IMR-90 (cell line): ENCODE data around the gene NFE2L1. TPM values are rescaled to one million over a fixed set of nuclear protein-coding genes. Genes with fewer than 3 reads are reported as not detected.

ENCODE experiments used
- ATAC-seq: fragments of 200-7000 bp; cut with Tn5 transposase; 2 replicates; pipeline ENCODE4 v1.9.1; 2020; ENCODE audit warnings: low read depth, mild to moderate bottlenecking, moderate library complexity
- BruUV-seq: library from RNA; stranded (reverse); fragments of 400-500 nt; replicated peaks from 2 replicates; lab custom pipeline; 2021; lab: Mats Ljungman, UMichigan
- CTCF ChIA-PET: fragments of 300-600 bp; formaldehyde crosslinking; extraction: SDS; loops from one replicate; lab custom pipeline; 2021; ENCODE audit warnings: antibody characterized with exemption; lab: Yijun Ruan, JAX
- POLR2A ChIA-PET: fragments of 300-600 bp; sonication (Branson Sonifier 250); formaldehyde crosslinking; loops from one replicate; lab custom pipeline; 2022; ENCODE audit warnings: antibody characterized with exemption; ENCODE audit not compliant: unreplicated experiment; lab: Charles Lee
- DNase-seq: peaks from one replicate; pipeline ENCODE4 v3.0.0; 2013
- H2AFZ ChIP-seq: replicated peaks from 2 replicates; pipeline ENCODE3; 2013; ENCODE audit warnings: low read length, mild to moderate bottlenecking; ENCODE audit not compliant: poor library complexity
- H2AK5ac ChIP-seq: 2 replicates; pipeline ENCODE4 v1.6.1; 2013; ENCODE audit warnings: low read depth, low read length, inconsistent platforms
- H2AK9ac ChIP-seq: replicated peaks from 2 replicates; pipeline ENCODE3; 2013; ENCODE audit warnings: mild to moderate bottlenecking, low read depth, low read length, moderate library complexity; ENCODE audit not compliant: poor library complexity
- H2BK120ac ChIP-seq: 2 replicates; pipeline ENCODE4 v1.6.1; 2013; ENCODE audit warnings: low read depth, low read length, inconsistent platforms
- H2BK15ac ChIP-seq: 3 replicates; pipeline ENCODE4 v1.6.1; 2013; ENCODE audit warnings: low read depth, low read length, inconsistent platforms
- H2BK20ac ChIP-seq: 2 replicates; pipeline ENCODE4 v1.6.1; 2013; ENCODE audit warnings: low read depth, mild to moderate bottlenecking, inconsistent platforms, low read length, moderate library complexity
- H2BK5ac ChIP-seq: 2 replicates; pipeline ENCODE4 v1.6.1; 2013; ENCODE audit warnings: mild to moderate bottlenecking, low read depth, low read length, inconsistent platforms; ENCODE audit not compliant: poor library complexity, severe bottlenecking
- H3K14ac ChIP-seq: replicated peaks from 2 replicates; pipeline ENCODE4 v1.6.1; 2013; ENCODE audit warnings: low read depth, low read length, inconsistent platforms
- H3K18ac ChIP-seq: 2 replicates; pipeline ENCODE4 v1.6.1; 2013; ENCODE audit warnings: low read depth, low read length, control low read depth
- H3K23ac ChIP-seq: 2 replicates; pipeline ENCODE4 v1.6.1; 2013; ENCODE audit warnings: low read depth, low read length, inconsistent platforms
- H3K27ac ChIP-seq: 2 replicates; pipeline ENCODE4 v1.5.1; 2013; ENCODE audit warnings: mild to moderate bottlenecking, control low read depth, low read length; ENCODE audit not compliant: insufficient read depth
- H3K27me3 ChIP-seq: 2 replicates; pipeline ENCODE4 v1.6.1; 2013; ENCODE audit warnings: low read length; ENCODE audit not compliant: control insufficient read depth, insufficient read depth
- H3K36me3 ChIP-seq: 2 replicates; pipeline ENCODE4 v1.6.1; 2013; ENCODE audit warnings: low read length, mixed read lengths; ENCODE audit not compliant: control insufficient read depth, insufficient read depth
- H3K4ac ChIP-seq: 2 replicates; pipeline ENCODE4 v1.6.1; 2013; ENCODE audit warnings: low read depth, low read length, inconsistent platforms
- H3K4me1 ChIP-seq: 2 replicates; pipeline ENCODE4 v1.6.1; 2013; ENCODE audit warnings: low read length, mixed read lengths; ENCODE audit not compliant: control insufficient read depth, insufficient read depth
- H3K4me2 ChIP-seq: 2 replicates; pipeline ENCODE4 v1.6.1; 2013; ENCODE audit warnings: low read depth, mild to moderate bottlenecking, control low read depth, low read length, moderate library complexity
- H3K4me3 ChIP-seq: 2 replicates; pipeline ENCODE4 v1.5.1; 2013; ENCODE audit warnings: low read depth, mild to moderate bottlenecking, control low read depth, low read length, moderate library complexity; ENCODE audit not compliant: insufficient read depth
- H3K56ac ChIP-seq: 2 replicates; pipeline ENCODE4 v1.6.1; 2013; ENCODE audit warnings: low read length, inconsistent platforms; ENCODE audit not compliant: insufficient read depth; ENCODE audit errors: extremely low read depth
- H3K79me1 ChIP-seq, 2 experiments: 2 replicates each; pipeline ENCODE4 v1.6.1; 2013; ENCODE audit warnings: low read length in 2 of 2, inconsistent platforms in 1 of 2, low read depth in 1 of 2
- H3K9ac ChIP-seq: 2 replicates; pipeline ENCODE4 v1.6.1; 2013; ENCODE audit warnings: low read depth, low read length, control low read depth
- H3K9me1 ChIP-seq: 2 replicates; pipeline ENCODE4 v1.6.1; 2013; ENCODE audit warnings: low read length, inconsistent platforms; ENCODE audit not compliant: insufficient read depth
- H3K9me3 ChIP-seq: 2 replicates; pipeline ENCODE4 v1.6.1; 2013; ENCODE audit warnings: low read length; ENCODE audit not compliant: control insufficient read depth, insufficient read depth
- H4K20me1 ChIP-seq: 2 replicates; pipeline ENCODE4 v1.6.1; 2013; ENCODE audit warnings: low read length, inconsistent platforms; ENCODE audit not compliant: insufficient read depth
- H4K5ac ChIP-seq: 2 replicates; pipeline ENCODE4 v1.6.1; 2013; ENCODE audit warnings: mild to moderate bottlenecking, low read depth, low read length, control low read depth
- H4K8ac ChIP-seq, 2 experiments: 2 replicates each; pipeline ENCODE4 v1.6.1; 2013; ENCODE audit warnings: low read depth in 2 of 2, low read length in 2 of 2, control low read depth in 1 of 2, inconsistent platforms in 1 of 2
- H4K91ac ChIP-seq: 2 replicates; pipeline ENCODE4 v1.6.1; 2013; ENCODE audit warnings: low read depth, low read length, inconsistent platforms; ENCODE audit not compliant: insufficient read depth
- CHD1 ChIP-seq: IDR thresholded peaks from 2 replicates; pipeline ENCODE4 v1.6.1; 2012; ENCODE audit warnings: low read depth, low read length, improper control_type of control experiment
- MAFK ChIP-seq: IDR thresholded peaks from 2 replicates; pipeline ENCODE4 v1.6.1; 2012; ENCODE audit warnings: low read depth, low read length, improper control_type of control experiment
- WGBS, 2 experiments: methylation state at CpG; one replicate each; pipeline versions ENCODE4 v1.1.5 to v1.1.7; 2013; ENCODE audit warnings: missing lambda C conversion rate in 2 of 2; ENCODE audit not compliant: insufficient read length in 1 of 2; ENCODE audit errors: extremely low coverage in 2 of 2; 5-methylcytosine and 5-hydroxymethylcytosine counted together
- dilution Hi-C: fragments of 300-500 bp; cut with HindIII; formaldehyde crosslinking; loops from one replicate; pipeline ENCODE4 v1.14.3; 2018; ENCODE audit warnings: low sequenced_read_pairs; ENCODE audit not compliant: unreplicated experiment
- in situ Hi-C: fragments of 300-500 bp; cut with MboI; formaldehyde crosslinking; loops from 3 replicates; pipeline ENCODE4 v1.14.3; 2019; ENCODE audit warnings: low sequenced_read_pairs, inconsistent platforms, mixed read lengths
- intact Hi-C: fragments of 100-400 bp; cut with micrococcal nuclease; formaldehyde crosslinking; loops from 2 replicates; pipeline ENCODE4 v1.10.0; 2022
- polyA plus RNA-seq, 3 experiments: library from polyadenylated mRNA; depleted of rRNA; stranded (reverse); fragments of >200 nt; gene quantifications; 2 replicates each; pipeline ENCODE4 v1.2.3, GENCODE V29; 2012; ENCODE audit warnings: low replicate concordance in 1 of 3
- total RNA-seq: library from RNA; depleted of rRNA; stranded (reverse); fragments of >200 nt; gene quantifications from 2 replicates; pipeline ENCODE4 v1.2.3, GENCODE V29; 2012
- TF ChIP-seq, protein P1 (sequence below): fragments of 150-350 bp; IDR thresholded peaks from 2 replicates; pipeline ENCODE4 v1.6.1; 2016; ENCODE audit warnings: low read depth, mild to moderate bottlenecking, low read length, moderate library complexity, borderline replicate concordance

The NFE2L1 gene
- total and polyA plus RNA-seq, 2 of the 4 experiments (the other 2 are of a cell fraction): 42.8 to 122 TPM

DNA sequence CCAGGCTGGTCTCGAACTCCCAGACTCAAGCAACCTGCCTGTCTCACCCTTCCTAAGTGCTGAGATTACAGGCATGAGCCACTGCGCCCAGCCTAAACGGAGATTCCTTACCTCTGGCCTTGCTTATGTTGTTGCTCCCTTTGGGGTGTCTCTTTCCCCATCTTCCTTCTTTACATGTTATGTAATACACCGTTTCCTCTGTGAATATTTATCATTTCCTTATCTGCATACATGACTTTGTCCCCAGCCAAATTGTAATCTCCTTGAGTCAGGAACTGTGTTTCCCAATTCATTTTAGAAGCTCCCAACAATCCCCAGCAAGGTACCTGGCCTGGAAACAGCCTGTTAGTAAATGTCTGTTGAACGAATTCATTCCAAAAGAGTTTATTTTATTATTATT lies 26.2 kb upstream of the NFE2L1 start:
- Histone ChIP-seq H3K4me1 (peaks cover 18% of the 10 kb centered on the region), H3K36me3 (no peaks in the 10 kb centered on the region), H2BK15ac (no peak overlapping the region), H3K4ac (no peak overlapping the region), H4K20me1 (peaks cover 3% of the 10 kb centered on the region; the same call in 1 of the 2 replicates), H3K56ac (no peak overlapping the region), H2BK120ac (no peak overlapping the region), H3K4me2 (no peak overlapping the region), H3K23ac (no peak overlapping the region), H2AFZ (no peak overlapping the region), H4K91ac (no peak overlapping the region), H3K18ac (no peak overlapping the region), H3K9ac (no peak overlapping the region), H2AK9ac (no peak overlapping the region), H3K4me3 (no peak overlapping the region), H3K27ac (no peak overlapping the region), H2BK20ac (no peak overlapping the region), H3K14ac (no peak overlapping the region), H3K27me3 (no peaks in the 10 kb centered on the region), H4K5ac (no peak overlapping the region), H3K79me1 (peaks cover 0 to 7% of the 10 kb centered on the region in 2 experiments; a peak in 1 of 4 replicates), H4K8ac (no peak overlapping the region), H2BK5ac (no peak overlapping the region), H2AK5ac (no peak overlapping the region), H3K9me1 (no peaks in the 10 kb centered on the region), H3K9me3 (no peaks in the 10 kb centered on the region)
- POLR2A ChIA-PET: interaction anchor here (0.6 to 0.7 kb wide), 2 partner anchors 46 to 539 kb away, joined by 4 to 8 read pairs; no protein-coding TSS in a partner anchor
- WGBS, 2 experiments: no CpG with 5 or more reads among the region's 5 CpGs
- DNase-seq (no peak), ATAC-seq (no peak)
- CTCF ChIA-PET: no interaction called here
- in situ Hi-C loops: loop anchor here (10.0 kb wide), 1 partner anchor 573 kb away; the partner anchor contains the start of genes HOXB3 and HOXB5
- dilution Hi-C loops: no loop called here
- intact Hi-C loops: loop anchor here (10.0 kb wide), 1 partner anchor 313 kb away; no protein-coding TSS in a partner anchor
- BruUV-seq: no TSS peak
- TF ChIP-seq, protein P1, sequence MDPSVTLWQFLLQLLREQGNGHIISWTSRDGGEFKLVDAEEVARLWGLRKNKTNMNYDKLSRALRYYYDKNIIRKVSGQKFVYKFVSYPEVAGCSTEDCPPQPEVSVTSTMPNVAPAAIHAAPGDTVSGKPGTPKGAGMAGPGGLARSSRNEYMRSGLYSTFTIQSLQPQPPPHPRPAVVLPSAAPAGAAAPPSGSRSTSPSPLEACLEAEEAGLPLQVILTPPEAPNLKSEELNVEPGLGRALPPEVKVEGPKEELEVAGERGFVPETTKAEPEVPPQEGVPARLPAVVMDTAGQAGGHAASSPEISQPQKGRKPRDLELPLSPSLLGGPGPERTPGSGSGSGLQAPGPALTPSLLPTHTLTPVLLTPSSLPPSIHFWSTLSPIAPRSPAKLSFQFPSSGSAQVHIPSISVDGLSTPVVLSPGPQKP: no peak
- TF ChIP-seq MAFK (no peak), CHD1 (no peak)
